GM20000 (cell line): ENCODE data around the gene BRME1.

Source experiments
- DNase-seq: peaks from one replicate; pipeline ENCODE4 v3.0.0; 2012; ENCODE audit warnings: low spot score
- CTCF ChIP-seq: IDR thresholded peaks from 2 replicates; pipeline ENCODE4 v1.5.1; 2012; ENCODE audit warnings: mild to moderate bottlenecking, control low read depth; ENCODE audit errors: extremely low read depth, missing control alignments

Gene BRME1

GRCh38 chr19:13932911-13933393 is 27.0 kb upstream of the BRME1 start:
- TF ChIP-seq CTCF: no peak
- no peak for DNase-seq

DNA sequence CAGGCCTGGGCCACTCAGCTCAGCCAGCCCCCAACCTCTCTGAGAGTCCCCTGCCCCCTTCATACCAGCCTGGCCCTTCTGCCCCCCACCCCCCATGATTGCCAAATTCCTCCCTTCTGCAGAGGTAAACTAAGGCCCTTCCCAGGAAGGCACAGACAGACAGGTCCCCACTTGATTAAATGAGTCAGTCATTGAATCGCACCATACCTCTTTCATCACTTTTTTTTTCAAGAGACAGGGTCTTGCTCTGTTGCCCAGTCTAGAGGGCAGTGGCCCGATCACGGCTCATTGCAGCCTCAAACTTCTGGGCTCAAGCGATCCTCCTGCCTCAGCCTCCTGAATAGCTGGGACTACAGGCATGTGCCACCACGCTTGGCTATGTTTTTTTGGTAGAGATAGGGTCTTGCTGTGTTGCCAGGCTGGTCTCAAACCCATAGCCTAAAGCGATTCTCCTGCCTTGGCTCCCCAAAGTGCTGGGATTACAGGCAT is 26.3 kb upstream of the BRME1 start:
- no peak for DNase-seq
- TF ChIP-seq CTCF: no peak

DNA sequence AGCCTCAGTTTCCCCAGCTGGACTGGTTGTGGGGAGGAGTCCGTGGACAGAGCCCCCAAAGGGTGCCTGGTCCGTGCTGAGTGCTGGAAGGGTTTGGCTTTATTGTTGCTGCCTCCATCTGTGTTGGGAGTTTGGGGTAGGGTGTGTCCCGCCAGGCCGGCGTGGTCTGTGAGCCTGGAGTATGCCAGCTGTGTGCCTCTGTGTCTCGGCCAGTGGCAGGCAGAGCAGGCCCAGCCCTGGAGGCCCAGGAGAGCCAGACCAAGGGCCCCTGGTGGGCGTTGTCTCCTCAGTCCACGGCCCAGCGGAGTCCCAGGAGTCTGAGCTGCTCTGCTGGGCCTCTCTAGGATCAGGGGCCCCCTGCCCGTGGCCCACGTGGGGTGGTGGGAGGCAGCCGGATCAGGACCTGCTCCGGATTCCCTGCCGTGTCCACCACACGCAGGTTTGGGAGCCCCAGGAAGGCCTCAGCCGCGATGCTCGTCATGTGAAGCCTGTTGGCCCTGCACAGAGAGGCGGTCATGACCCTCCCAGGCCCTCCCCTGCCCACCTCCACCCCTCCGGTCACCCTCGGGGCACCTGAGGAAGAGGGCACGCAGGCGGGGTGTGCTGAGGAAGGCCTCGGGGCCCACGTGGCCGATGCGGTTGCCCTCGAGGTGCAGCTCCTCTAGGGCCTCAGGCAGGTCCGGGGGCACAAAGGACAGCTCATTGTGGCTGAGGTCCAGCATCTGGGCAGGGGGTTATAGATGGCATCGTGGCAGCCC is 25.7 kb upstream of the BRME1 start:
- no peak for DNase-seq
- no peak for TF ChIP-seq CTCF

- no peak for TF ChIP-seq CTCF
- no peak for DNase-seq
Measured at GRCh38 chr19:13930402-13930801, 24.5 kb upstream of the BRME1 start.

- no peak for DNase-seq
- TF ChIP-seq CTCF: no peak
Measured at GRCh38 chr19:13929956-13930355, 24.0 kb upstream of the BRME1 start.

DNA sequence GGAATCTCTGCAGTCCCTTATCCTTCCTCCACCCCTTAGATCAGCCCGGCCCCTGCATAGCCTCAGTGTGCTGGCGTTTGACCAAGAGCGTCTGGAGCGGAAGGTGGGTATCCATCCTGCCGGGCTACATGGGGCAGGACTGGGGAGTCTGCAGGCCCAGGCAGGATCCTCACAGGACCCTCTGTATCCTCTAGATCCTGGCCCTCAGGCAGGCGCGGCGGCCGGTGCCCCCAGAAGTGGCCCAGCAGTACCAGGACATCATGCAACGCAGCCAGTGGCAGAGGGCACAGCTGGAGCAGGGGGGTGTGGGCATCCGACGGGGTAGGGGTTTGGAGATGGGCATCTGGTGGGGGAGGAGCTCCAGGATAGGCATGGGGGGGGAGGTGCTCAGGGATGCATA is 23.4 kb upstream of the BRME1 start:
- no peak for TF ChIP-seq CTCF
- DNase-seq: no peak

DNA sequence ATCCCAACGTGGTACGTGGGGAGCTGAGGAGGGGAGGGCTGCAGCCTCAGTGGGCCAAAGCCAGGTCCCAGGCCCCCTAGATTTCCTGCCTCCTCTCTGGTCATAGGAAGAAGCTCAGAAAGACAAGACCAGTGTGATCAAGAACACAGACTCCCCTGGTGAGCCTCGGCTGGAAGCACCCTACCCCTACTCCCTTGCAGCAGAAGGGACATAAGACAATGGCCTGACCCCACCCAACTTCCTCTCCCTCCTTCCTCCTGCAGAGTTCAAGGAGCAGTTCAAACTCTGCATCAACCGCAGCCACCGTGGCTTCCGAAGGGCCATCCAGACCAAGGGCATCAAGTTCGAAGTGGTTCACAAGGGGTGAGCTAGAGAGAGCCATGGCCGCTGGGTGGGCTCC is 20.8 kb upstream of the BRME1 start:
- no peak for TF ChIP-seq CTCF
- DNase-seq: no peak
